Stimulated activated CD8-positive, alpha-beta memory T cell treated with anti-CD3 and anti-CD28 coated beads, Interleukin-12 subunit alpha, Interleukin-12 subunit beta, amount 100 ng/mL, for 24 hours (primary cell): ENCODE data around the gene ADGRD2.

Experiments
- DNase-seq: peaks from one replicate; pipeline ENCODE4 v3.0.0-alpha.2; 2020; ENCODE audit errors: extremely low read depth

The ADGRD2 gene

GRCh38 chr9:124456341-124457078 is 6.3 kb downstream of the ADGRD2 start:
- no peak for DNase-seq

- DNase-seq: no peak
These were observed 7.0 kb downstream of the ADGRD2 start for GRCh38 chr9:124457079-124457886.

- DNase-seq: no peak
These were observed 7.7 kb downstream of the ADGRD2 start for GRCh38 chr9:124457887-124458431.

GRCh38 chr9:124458441-124458840 is 8.2 kb downstream of the ADGRD2 start:
- DNase-seq: no peak

GRCh38 chr9:124462739-124463138 is 12.5 kb downstream of the ADGRD2 start:
- no peak for DNase-seq

- DNase-seq: no peak
These were observed 15.5 kb downstream of the ADGRD2 start for GRCh38 chr9:124465736-124466135.

GRCh38 chr9:124467410-124468060 is 17.3 kb downstream of the ADGRD2 start:
- no peak for DNase-seq

GRCh38 chr9:124468061-124468740 is 17.9 kb downstream of the ADGRD2 start:
- no peak for DNase-seq

- no peak for DNase-seq
These were observed 19.0 kb downstream of the ADGRD2 start for GRCh38 chr9:124469011-124469832.

GRCh38 chr9:124470306-124470705 is 20.1 kb downstream of the ADGRD2 start:
- DNase-seq: no peak

GRCh38 chr9:124470726-124471125 is 20.5 kb downstream of the ADGRD2 start:
- DNase-seq: no peak

- no peak for DNase-seq
These were observed 21.5 kb downstream of the ADGRD2 start for GRCh38 chr9:124471761-124472160.

- no peak for DNase-seq
These were observed 22.5 kb downstream of the ADGRD2 start for GRCh38 chr9:124472770-124473169.

GRCh38 chr9:124473310-124473709 is 23.1 kb downstream of the ADGRD2 start:
- no peak for DNase-seq

GRCh38 chr9:124474151-124474550 is 23.9 kb downstream of the ADGRD2 start:
- DNase-seq: no peak

GRCh38 chr9:124475158-124475867 is 25.1 kb downstream of the ADGRD2 start:
- no peak for DNase-seq

- DNase-seq: no peak
These were observed 25.8 kb downstream of the ADGRD2 start for GRCh38 chr9:124475868-124476690.

GRCh38 chr9:124477211-124477647 is 27.0 kb downstream of the ADGRD2 start:
- DNase-seq: no peak

- DNase-seq: no peak
These were observed 27.5 kb downstream of the ADGRD2 start for GRCh38 chr9:124477648-124478285.
